HG03432 (cell line): Measurements from ENCODE around the gene CC2D1A.
"Not testable (repeated sequence)": the region's sequence is repeated elsewhere in the genome, so short reads cannot be mapped to it uniquely, and the experiment has no call there.

Experiments used
- ATAC-seq: cut with Tn5 transposase; IDR thresholded peaks from one replicate; pipeline ENCODE4 v1.9.1; 2021; ENCODE audit warnings: mild to moderate bottlenecking, moderate library complexity; ENCODE audit not compliant: unreplicated experiment

CC2D1A gene

DNA sequence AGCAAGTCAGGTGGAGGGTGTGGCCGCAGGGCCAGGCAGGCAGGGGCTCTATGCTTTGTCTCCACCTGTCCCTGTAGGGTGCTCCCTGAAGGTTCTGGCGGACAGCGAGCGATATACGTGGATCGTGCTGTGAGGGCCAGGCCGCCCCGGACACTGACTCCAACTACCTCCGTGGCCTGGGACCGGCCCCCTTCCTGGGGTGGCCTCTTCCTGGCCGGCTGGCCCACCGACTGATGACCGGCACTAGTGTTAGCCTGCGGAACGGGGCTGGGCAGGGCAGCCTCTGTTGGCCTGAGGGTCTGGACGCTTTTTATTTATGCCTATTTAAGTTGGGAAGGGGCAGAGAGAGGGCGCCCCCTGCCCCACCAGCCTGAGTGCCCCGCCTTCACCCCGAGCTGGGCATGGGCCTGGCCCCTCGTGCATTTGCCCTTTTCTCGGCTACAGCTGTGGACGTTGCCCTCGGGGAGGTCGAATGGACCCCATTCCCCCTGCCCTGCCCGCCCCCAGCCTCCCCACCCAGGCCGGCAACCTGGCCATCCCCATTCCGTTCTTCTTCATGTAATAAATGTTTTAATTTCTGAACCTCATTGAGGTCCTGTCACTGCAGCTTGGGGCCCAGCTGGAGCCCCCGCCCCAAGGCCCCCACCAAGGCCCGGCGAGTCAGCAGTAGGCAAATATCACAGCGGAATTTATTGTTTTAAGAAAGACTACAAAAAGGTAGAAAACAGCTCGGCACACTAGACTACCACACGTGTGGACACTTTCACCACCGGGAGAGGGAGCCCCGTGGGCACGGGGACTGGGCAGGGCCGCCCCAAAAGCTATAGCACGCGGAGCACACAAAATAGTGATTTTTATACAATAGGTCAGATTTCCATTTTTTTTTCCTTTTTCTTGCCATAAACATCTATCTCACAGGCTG lies 55.1 kb downstream of the CC2D1A start:
- no peak for ATAC-seq

- ATAC-seq, result no peak
Observed at GRCh38 chr19:13961826-13962698, 56.1 kb downstream of the CC2D1A start.

DNA sequence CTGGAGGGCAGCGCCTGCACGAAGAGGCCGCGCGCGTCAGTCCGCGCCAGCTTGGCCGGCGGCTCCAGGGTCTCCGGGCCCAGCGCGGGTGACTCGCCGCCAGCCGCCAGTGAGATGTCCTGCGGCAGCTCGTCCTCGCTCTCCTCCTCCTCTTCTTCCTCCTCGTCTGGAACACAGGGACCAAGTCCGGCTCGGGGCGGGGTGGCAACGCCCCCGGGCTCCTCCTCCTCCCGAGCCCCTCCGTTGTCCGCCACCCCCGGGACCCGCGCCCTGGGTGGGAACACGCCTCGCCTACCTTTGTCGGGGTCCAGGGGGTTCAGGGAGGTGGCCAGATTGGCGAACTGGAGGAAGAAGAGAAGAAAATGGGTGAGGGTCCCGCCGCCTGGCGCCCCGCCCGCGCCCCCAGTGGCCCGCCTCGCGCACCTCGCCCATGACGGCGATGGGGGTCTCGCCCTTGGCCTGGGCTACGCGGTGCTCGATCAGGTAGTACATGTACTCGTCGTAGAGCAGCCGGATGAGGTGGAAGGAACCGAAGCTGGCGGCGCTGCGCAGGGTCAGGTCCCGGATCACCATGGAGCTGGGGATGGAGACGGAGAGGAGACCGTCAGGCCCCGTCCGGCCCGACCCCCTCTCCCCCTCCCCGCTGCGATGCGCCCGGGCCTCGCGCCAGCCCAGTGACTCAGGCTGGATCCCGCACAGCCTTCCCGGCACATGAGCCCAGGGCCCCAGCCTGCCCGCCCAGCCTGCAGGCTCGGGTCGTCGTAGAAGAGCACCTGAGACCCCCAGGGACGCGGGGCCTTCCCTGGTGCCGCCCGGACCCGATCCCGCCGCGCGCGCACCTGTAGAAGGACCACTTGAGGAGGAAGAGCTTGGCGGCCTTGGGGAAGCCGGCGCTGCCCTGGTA lies 57.0 kb downstream of the CC2D1A start:
- no peak for ATAC-seq

DNA sequence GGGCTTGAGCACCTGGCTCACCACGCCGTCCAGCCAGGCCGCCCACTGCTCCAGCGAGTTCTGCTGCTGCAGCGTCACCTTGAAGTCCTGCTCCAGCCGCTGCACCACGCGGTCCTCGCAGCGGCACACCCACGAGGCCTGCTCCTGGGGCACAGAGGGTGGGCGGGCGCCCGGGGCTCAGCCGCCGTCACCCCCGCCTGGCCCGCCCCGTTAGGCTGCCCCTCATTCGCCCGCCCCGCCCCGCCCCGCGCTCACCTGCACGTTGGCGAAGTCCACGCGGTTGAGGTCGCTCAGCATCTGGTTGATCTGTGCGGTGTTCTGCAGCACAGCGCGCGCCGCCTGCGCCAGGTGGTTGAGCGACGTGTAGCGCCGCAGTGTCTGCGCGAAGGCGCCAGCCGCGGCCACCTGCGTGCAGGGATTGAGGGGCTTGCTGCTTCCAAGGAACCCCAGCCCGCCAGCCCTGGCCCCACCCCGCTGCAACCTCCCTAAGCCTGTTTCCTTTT lies 57.7 kb downstream of the CC2D1A start:
- no peak for ATAC-seq

GRCh38 chr19:13964776-13965175 lies 58.8 kb downstream of the CC2D1A start:
- no peak for ATAC-seq

- no peak for ATAC-seq
Observed at GRCh38 chr19:13965377-13965896, 59.4 kb downstream of the CC2D1A start.

DNA sequence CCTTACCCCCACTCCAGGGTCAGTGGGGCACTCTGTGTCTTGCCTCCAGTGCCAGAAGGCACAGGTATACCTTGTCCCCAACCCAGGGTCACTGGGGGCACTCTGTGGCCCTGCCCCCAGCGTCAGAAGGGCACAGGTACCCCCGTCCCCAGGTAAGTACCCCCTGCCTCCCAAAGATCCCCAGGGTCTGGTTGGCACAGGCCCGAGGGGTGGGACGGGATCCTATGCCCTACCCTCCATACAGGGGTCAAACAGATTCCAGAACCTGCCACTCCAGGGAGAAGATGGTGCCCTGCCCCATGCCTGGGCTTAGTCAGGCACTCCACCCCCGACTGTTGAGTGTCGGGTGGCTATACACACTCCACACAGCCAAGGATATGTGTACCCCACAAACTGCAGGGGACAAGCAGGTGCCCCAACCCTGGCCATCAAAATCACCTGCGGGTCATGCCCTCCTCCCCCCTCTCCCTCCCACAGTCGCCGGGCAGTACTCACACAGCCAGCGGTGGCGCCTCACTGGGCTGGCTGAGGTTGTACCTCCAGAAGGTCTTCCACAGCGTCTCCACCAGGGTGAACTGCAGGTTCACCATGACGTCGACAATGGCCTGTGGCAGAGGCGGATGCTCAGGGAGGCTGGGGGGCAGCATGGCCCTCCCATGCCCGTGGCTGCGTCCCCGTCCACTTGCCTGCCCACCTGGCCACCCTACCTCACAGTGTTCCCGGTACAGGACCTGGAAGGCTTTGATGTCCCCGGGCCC lies 60.1 kb downstream of the CC2D1A start:
- ATAC-seq, result no peak

- ATAC-seq, result no peak
Observed at GRCh38 chr19:13966684-13967128, 60.7 kb downstream of the CC2D1A start.

DNA sequence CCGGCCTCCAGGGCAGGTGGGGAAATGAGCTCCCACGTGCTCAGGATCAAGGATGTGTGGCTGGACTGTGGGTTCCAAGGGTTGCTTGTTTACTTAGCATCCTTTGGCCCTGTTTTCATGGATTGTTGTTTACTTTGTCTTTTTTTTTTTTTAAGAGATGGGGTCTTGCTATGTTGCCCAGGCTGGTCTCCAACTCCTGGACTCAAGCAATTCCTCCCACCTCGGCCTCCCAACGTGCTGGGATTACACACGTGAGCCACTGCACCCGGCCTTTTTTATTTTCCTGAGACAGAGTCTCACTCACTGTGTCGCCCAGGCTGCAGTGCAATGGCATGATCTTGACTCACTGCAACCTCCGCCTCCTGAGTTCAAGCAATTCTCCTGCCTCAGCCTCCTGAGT lies 61.2 kb downstream of the CC2D1A start:
- not testable (repeated sequence) for ATAC-seq

GRCh38 chr19:13968383-13968935 lies 62.5 kb downstream of the CC2D1A start:
- no peak for ATAC-seq

DNA sequence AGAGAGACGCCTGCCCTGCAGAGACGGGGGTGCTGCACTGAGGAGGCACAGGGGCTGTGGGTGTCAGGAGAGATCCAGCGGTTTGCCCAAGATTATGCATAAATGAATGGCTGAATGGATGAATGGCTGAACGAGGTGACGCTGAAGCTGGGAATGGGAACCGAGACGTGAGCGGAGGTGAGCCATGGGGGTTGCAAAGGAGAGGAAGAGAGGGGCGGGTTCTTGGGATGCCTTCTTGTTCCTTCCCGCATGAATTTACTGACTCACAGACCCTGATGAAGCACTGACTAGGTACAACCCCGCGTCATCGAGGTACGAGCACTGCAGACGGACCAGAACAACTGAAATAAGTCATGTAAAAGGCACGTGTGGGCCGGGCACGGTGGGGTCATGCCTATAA lies 63.0 kb downstream of the CC2D1A start:
- ATAC-seq, result no peak

GRCh38 chr19:13969897-13970296 lies 63.9 kb downstream of the CC2D1A start:
- ATAC-seq, result no peak

DNA sequence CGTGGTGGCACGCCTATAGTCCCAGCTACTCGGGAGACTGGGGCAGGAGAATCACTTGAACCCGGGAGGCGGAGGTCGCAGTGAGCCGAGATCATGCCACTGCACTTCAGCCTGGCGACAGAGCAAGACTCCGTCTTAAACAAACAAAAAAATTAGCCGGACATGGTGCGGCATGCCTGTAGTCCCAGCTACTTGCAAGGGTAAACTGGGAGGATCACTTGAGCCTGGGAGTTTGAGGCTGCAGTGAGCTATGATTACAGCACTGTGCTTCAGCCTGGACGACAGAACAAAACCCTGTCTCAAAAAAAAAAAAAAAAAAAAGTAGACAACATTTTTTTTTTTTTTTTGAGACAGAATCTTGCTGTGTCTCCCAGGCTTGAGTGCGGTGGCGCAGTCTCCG lies 65.9 kb downstream of the CC2D1A start:
- not testable (repeated sequence) for ATAC-seq

GRCh38 chr19:13972368-13973155 lies 66.6 kb downstream of the CC2D1A start:
- no peak for ATAC-seq

- ATAC-seq, result not testable (repeated sequence)
Observed at GRCh38 chr19:13973479-13973878, 67.5 kb downstream of the CC2D1A start.

- ATAC-seq, result no peak
Observed at GRCh38 chr19:13974073-13974472, 68.1 kb downstream of the CC2D1A start.

GRCh38 chr19:13975870-13976269 lies 69.9 kb downstream of the CC2D1A start:
- no peak for ATAC-seq

GRCh38 chr19:13976446-13976845 lies 70.4 kb downstream of the CC2D1A start:
- ATAC-seq, result no peak
